Measurements from ENCODE around the gene PFKFB2.

DNA sequence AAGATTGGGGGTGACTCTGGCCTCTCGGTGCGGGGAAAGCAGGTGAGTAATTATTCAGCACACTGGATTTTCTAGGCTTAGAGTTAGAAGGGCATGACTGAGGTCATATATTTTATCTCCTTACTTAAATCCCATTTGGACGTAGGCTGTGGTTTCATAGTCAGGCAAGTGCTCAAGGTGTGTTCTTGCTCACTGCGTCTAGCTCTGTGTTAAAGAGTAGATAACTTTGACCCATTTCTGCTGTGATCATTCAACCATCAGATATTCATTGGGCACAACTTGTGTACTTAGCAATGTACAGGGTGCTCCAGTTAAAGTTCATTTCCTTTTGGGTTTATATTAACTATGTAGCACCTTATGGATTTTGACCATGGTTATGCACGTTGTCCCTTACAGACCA is 14.6 kb downstream of the PFKFB2 start:
- TF ChIP-seq, protein P1, sequence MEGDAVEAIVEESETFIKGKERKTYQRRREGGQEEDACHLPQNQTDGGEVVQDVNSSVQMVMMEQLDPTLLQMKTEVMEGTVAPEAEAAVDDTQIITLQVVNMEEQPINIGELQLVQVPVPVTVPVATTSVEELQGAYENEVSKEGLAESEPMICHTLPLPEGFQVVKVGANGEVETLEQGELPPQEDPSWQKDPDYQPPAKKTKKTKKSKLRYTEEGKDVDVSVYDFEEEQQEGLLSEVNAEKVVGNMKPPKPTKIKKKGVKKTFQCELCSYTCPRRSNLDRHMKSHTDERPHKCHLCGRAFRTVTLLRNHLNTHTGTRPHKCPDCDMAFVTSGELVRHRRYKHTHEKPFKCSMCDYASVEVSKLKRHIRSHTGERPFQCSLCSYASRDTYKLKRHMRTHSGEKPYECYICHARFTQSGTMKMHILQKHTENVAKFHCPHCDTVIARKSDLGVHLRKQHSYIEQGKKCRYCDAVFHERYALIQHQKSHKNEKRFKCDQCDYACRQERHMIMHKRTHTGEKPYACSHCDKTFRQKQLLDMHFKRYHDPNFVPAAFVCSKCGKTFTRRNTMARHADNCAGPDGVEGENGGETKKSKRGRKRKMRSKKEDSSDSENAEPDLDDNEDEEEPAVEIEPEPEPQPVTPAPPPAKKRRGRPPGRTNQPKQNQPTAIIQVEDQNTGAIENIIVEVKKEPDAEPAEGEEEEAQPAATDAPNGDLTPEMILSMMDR (IDR thresholded peaks at IDR 0.05; ENCODE audit: low read depth, low read length, missing input control), result no peak
- TF ChIP-seq, protein P2, sequence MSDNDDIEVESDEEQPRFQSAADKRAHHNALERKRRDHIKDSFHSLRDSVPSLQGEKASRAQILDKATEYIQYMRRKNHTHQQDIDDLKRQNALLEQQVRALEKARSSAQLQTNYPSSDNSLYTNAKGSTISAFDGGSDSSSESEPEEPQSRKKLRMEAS (IDR thresholded peaks at IDR 0.05), result no peak
- no peak for TF ChIP-seq RAD21 (IDR thresholded peaks at IDR 0.05)
- TF ChIP-seq GABPA (IDR thresholded peaks at IDR 0.05 in 1 of 2, conservative IDR thresholded peaks at IDR 0.05 in 1 of 2), result no peak
- no peak for TF ChIP-seq YY1 (IDR thresholded peaks at IDR 0.05)
- no peak for TF ChIP-seq TAF1 (conservative IDR thresholded peaks at IDR 0.05)
- TF ChIP-seq JUND (IDR thresholded peaks at IDR 0.05), result no peak
- TF ChIP-seq EGR1 (IDR thresholded peaks at IDR 0.05; ENCODE audit: low read depth in 2 of 2), result no peak
